HG03139 (cell line): ENCODE measurements around the gene FARSB.

Source experiments
- ATAC-seq: cut with Tn5 transposase; IDR thresholded peaks from one replicate; pipeline ENCODE4 v1.9.1; 2021; ENCODE audit not compliant: unreplicated experiment

The FARSB gene

GRCh38 chr2:222668494-222669154 lies 12.7 kb upstream of the FARSB start:
- ATAC-seq, result no peak

- no peak for ATAC-seq
Measured at GRCh38 chr2:222663479-222663878, 7.6 kb upstream of the FARSB start.

- ATAC-seq, result peak; percentile 19
Measured at GRCh38 chr2:222656526-222657446, 894 bp upstream of the FARSB start.

DNA sequence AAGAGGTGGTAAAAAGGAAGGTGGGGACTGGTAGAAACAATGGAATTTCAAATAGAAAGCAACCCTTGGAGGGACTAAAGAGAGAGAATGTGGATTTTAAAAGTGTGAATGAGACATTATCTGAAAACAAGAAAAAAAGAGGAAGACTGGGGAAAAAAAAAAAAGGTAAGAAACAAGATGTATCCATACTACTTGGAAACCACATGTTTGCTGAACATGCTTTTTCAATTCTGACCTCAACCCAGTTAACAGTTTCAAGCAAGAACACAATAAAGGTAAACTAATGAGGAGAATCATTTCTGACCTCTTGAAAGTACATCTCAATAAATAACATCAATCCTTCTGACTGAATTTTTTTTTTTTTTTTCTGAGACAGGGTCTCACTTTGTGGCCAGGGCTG lies 2.6 kb downstream of the FARSB start:
- ATAC-seq, result no peak

- no peak for ATAC-seq
Measured at GRCh38 chr2:222652491-222653255, 3.2 kb downstream of the FARSB start.

DNA sequence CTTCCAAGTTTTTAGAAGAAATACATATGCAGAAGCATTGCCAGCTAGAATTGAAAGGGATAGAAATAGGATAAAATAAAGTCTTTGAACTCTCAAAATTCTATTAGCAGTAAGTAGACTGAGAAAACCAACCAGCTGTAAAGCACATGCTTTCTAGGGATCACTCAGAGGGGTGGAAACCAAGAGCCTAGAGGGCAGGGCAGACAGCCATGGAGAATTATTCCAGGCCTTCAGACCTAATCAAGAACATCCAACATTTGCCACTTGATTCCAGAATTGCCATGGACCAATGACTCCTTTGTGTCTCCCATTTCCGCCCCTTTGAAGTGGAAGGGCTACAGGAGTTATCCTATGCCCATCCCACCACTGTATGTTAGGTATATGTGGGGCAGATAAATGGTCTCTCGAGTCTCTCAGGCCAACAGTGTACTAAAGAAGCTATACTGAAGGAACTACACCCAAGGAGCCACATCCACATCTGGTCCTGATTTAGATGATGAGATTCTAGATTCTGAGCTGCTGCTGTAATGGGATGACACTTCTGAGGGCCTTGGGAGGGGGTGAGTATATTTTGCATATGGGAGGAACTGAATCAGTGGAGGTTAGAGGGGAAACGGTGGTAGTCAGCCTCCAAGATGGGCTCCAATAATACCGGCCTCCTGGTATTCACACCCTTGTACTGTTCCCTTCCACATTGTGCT lies 4.0 kb downstream of the FARSB start:
- ATAC-seq, result no peak

DNA sequence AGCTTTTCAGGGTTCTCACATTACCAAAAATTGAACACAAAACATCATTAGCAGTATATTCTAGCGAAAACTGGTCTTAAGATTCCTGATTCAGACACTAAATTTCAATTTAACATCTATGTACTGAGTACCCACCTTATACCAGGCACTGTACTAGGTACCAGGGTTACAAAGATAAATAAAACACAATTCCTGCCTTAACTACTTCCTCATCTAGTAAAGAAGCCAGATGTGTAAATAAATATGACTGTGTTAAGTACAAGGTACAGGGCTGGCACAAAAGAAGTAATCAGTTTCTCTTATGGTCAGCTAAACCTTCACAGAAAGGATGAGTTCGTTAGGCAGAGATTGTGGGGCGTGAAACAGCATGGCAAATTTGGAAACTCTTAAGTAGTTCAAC lies 6.1 kb downstream of the FARSB start:
- ATAC-seq, result no peak

GRCh38 chr2:222646008-222646407 lies 9.9 kb downstream of the FARSB start:
- no peak for ATAC-seq

GRCh38 chr2:222643134-222643533 lies 12.8 kb downstream of the FARSB start:
- no peak for ATAC-seq

GRCh38 chr2:222641336-222641735 lies 14.6 kb downstream of the FARSB start:
- ATAC-seq, result no peak

DNA sequence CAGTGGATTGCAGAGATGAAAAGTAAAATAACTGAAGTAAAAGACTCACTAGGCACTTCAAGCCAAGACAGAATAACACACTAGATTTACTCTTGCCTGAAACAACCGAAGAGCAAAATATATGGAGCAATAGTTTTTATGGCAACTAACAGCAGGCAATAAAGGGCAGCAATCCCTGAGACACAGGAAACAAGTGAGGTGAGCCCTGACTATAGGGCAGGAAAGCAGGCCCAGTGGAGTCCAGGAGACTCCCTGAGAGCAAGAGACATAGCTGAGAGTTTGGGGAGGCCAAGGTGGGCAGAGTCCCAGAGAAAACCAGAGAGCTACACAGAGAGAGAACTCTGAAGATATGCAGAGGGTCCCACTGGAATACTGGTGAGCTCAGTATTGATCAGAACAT lies 18.8 kb downstream of the FARSB start:
- ATAC-seq, result no peak

GRCh38 chr2:222635295-222635694 lies 20.6 kb downstream of the FARSB start:
- ATAC-seq, result no peak

GRCh38 chr2:222627764-222628163 lies 28.1 kb downstream of the FARSB start:
- ATAC-seq, result no peak

- ATAC-seq, result no peak
Measured at GRCh38 chr2:222623756-222624309, 32.1 kb downstream of the FARSB start.

DNA sequence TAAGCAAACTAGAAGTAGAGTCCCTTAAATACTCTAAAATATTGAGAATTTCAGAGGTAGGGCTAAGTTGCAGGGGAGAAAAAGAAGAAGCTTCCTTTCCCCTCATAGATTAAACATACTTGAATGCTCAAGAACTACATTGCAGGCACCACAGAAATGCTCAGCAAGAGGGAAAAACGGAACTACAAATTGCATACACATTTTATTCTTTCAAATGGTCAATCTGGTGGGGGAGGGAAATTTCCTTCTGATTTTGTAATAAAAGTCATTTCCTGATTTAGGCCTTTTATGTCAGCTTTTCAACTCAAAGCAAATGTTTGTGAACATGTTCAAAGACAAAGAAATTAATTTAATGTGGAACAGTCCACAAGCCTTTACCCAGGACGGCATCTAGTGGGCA lies 33.0 kb downstream of the FARSB start:
- no peak for ATAC-seq

- no peak for ATAC-seq
Measured at GRCh38 chr2:222621893-222622292, 34.0 kb downstream of the FARSB start.

DNA sequence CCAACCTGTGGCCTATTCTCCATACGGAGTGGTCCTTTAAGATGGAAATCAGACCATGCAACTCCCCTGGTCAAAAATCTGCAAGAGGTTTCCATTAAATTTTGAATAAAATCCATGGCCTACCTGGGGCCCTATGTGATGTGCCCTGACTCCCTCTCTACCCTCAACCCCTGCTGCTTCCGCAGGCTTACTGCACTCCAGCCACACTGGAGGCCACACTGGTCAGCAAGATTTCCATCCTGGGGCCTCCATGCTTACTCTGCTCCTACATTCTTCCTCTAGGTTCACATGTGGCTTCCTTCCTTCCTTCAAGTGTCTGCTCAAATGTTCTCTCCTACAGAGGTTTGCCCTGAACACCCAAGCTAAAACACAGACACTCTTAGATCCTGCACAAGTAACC lies 40.6 kb downstream of the FARSB start:
- ATAC-seq, result no peak

GRCh38 chr2:222613715-222614331 lies 42.1 kb downstream of the FARSB start:
- peak; percentile 80 for ATAC-seq

DNA sequence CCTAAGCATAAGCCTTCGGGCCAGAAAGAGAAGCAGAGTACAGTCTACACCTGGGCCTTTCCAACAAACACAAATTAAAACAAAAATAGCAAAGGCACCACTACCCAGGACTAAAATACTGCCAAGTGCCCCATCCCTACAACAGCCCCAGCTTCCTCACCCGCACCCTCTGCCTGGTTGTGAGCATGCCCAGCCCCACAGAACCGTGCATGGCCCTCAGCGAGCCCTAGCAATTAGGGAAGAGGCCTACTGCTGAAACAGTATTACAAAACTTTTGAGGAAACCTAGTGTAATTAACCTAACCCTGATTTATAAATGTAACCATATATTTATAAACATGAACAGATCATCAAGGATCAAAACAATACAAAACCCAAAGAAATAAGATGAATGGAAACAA lies 44.2 kb downstream of the FARSB start:
- no peak for ATAC-seq

DNA sequence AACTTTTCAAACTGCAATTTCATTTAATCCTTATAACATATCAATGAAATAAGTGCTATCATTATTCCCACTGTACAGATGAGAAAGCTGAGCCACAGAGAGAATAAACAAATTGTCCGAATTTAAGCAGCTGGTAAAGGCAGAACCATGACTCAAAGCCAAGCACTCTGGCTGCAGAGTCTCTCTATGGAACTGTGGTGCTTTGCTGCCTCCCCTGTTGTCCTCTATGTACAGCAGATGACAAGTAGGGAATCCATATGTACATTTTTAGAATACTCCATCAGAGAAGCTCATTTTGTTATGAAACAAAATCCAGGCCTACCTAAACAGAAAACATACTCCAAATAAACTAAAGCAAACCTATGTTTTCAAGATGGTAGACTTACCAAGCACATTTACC lies 45.1 kb downstream of the FARSB start:
- no peak for ATAC-seq
